Femur (tissue), 1 donor: ENCODE results near the gene HOXA4.

Experiments used
- DNase-seq: peaks from one replicate; pipeline ENCODE4 v3.0.0-alpha.2; 2017

HOXA4 gene

GRCh38 chr7:27146491-27147198, 16.1 kb upstream of the HOXA4 start:
- peak; percentile 23 for DNase-seq

DNA sequence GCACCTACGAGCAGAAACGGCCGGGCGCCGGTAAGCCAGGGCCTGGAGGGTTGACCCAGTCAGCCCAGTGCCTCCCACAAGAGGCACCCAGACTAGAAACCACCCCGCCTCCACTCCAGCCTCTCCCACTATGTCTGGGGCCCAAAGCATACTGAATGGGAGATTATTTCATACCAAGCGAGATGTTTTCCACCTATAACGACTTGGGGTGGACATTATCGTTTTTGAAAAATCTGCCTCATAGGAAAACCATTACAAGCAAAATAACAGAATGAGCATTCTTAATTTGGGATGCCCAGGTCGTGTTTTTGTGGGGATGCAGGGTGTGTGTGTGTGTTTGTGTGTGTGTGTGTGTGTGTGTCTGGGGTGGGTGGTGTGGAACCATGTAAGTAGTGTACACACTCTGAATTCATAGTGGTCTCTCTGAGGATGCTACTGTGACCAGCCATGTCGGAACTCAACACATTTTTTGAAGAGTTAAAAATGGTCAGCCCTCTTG, 15.4 kb upstream of the HOXA4 start:
- no peak for DNase-seq

GRCh38 chr7:27145165-27145913, 14.8 kb upstream of the HOXA4 start:
- peak; percentile 33 for DNase-seq

GRCh38 chr7:27144781-27145164, 14.2 kb upstream of the HOXA4 start:
- DNase-seq = peak; percentile 29

DNA sequence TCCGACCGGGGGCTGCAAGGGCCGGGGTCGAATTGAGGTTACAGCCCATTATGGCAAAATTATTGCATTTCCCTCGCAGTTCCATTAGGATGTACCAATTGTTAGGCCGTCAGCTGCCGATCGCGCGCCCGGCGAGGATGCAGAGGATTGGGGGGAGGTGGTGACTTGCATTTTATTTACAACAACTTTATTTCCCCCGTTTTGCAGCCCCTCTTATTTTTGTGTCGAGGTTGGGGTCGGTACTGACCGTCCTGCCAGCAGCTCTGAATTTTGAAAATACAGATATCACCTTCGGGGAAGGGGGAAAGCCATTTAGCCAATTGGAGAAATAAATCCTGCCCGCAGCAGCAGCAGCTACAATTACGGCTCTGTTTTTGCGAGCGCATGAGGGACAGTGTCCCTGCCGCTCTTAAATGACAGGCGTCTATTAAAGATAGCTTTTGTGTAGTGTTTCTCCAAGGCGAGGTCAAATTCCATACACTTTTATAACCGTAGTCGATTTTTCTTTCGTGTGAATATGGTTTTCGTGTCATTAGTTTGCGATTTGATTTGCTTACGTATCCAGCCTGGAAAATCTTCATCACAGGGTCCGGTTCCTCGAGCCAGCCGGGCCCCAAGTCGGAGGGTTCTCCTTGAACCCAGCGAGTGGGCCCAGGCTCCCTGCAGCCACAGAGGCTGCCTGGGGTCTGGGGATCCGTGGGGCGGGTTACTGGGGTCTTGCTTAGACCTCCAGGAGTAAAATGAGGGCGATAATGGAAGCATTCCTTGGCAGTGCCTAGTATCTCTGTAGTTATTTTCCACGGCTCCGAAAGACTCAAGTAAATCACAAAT, 13.6 kb upstream of the HOXA4 start:
- no peak for DNase-seq

DNA sequence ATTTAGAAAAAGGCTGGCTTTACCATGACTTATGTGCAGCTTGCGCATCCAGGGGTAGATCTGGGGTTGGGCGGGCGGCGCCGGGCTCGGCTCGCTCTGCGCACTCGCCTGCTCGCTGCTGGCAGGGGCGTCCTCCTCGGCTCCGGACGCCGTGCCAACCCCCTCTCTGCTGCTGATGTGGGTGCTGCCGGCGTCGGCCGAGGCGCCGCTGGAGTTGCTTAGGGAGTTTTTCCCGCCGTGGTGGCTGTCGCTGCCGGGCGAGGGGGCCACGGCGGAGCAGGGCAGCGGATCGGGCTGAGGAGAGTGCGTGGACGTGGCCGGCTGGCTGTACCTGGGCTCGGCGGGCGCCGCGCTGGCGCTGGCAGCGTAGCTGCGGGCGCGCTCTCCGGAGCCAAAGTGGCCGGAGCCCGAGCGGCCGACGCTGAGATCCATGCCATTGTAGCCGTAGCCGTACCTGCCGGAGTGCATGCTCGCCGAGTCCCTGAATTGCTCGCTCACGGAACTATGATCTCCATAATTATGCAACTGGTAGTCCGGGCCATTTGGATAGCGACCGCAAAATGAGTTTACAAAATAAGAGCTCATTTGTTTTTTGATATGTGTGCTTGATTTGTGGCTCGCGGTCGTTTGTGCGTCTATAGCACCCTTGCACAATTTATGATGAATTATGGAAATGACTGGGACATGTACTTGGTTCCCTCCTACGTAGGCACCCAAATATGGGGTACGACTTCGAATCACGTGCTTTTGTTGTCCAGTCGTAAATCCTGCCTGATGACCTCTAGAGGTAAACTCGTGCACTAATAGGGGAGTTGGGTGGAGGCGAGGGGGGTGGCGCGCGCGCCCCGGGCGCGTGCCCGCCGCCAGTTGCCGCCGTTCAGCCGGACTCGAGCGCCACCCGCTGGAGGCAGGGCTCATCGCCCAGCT, 12.7 kb upstream of the HOXA4 start, which contains the start of gene HOXA5:
Gene HOXA5 (minus strand): TSS at position 659 of the 927 bp plus-strand sequence. CDS start 74 bp downstream, at position 585.
- DNase-seq = peak; percentile 86

DNA sequence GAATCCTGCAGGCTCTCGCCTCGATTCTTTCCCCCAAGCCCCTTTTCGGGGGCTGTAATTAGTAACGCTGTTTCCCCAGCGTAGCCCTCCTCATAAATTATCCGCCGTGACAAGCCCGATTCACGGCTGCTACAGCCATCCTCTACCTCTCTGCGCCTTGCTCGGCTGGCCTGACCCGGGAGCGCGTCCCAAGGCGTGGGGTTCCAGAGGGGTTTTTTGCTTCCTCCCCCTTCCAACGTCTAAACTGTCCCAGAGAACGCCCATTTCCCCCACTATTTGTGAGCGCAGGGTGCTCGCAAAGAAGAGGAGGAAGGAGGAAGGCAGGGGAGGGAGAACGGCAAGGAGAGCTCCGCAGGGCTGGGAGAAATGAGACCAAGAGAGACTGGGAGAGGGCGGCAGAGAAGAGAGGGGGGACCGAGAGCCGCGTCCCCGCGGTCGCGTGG, 12.0 kb upstream of the HOXA4 start:
- no peak for DNase-seq

- DNase-seq = no peak
Measured at GRCh38 chr7:27141923-27142579, 11.5 kb upstream of the HOXA4 start.

DNA sequence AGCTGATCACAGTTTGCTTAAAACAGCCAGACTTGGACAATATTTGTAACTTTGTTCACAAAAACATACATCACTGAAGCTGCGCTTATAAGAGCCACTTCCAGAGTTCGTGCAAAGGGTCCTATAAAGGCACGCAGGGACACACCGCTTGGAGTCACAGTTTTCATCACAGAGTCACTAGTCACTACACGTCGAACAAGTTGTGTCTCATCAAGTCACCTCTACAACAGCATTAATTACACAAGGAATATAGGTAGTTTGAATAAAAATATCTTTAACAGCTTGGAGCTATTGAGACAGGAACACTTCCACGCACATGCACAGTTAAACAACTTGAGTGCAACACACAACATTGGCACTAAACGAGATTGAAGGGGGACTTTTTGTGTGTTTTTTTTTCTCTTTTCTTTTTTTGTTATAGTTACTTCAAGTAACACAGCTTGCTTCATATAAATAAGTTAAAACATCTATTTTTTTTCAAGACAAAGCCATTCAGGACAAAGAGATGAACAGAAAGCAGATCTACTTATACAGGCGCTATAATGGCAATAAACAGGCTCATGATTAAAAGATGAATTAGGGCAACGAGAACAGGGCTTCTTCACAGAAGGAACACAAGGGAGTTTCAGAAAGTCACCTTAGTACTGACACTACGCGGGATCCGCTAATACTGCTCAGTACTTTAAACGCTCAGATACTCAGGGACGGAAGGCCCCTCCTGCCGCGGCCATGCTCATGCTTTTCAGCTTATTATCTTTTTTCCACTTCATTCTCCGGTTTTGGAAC, 10.8 kb upstream of the HOXA4 start:
- no peak for DNase-seq

DNA sequence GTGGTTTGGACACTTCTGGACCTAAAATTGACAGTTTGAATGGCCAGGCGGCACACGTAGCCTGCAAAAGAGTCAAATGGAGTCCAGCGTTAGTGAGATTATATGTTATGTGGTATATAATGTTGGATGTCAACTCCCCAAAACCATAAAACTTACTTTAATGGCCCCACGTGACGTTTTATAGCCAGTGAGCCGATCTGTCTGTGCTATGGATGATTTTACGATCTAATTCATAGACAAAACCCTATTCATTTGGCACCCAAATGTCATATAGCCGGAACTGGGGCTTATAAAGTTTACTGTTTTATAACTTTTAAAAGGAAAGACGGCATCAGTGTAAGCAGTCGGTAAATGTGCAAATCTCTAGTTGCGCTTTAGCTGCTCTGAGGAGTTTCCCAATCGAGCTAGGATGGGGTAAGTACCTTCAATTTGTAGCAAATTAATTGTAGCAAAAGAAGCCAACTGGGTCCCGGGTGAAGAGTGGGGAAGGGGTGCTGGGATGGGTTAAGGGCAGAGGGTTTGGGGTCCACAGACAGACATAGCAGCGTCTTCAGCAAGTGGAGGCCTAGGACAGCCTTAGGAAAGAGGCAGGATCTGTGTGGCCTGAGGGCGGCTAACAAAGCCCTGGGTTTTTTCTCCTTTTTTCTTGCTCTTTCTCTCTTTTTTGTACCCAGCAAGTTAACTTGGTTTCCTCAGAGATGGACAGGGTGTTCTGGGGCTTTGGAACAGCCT, 9.7 kb upstream of the HOXA4 start:
- DNase-seq = no peak

DNA sequence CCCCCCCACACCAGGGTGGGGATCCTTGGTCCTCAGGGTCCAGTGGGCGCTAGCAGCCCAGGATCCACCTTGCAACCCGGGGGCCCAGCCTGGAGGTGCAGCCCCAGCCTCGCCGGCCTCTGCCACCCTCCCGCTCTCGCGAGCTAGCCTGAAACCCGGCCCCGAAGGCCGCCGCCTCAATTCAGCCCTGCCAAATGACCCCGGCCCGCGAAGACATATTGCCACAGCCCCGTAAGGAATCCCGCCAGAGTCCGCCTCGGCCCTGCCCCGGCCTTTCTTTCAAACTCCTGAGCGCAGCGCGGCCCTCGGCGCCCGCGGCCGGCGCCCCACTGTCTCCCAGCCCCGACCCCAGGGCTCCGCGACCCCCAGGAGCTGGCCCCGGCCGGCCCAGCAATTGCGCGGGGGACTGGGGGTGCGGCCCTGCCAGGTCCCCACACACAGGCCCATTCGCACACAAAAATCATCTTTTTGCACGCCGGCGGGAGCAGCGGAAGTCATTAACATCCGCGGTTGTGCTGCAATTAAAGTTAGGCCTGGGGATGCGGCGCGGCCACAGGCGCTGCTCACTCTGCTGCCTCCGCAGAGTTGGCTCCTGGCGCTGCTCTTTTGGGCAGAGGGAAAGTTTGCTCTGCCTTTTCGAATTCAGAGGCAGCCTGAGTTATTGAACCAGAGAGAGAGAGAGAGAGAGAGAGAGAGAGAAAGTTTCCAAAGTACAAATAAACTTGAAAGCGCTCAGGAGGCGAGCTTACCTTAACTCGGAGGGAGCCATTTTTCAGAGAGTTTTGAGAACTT, 9.0 kb upstream of the HOXA4 start:
- DNase-seq = no peak

- no peak for DNase-seq
Measured at GRCh38 chr7:27138985-27139333, 8.4 kb upstream of the HOXA4 start.

DNA sequence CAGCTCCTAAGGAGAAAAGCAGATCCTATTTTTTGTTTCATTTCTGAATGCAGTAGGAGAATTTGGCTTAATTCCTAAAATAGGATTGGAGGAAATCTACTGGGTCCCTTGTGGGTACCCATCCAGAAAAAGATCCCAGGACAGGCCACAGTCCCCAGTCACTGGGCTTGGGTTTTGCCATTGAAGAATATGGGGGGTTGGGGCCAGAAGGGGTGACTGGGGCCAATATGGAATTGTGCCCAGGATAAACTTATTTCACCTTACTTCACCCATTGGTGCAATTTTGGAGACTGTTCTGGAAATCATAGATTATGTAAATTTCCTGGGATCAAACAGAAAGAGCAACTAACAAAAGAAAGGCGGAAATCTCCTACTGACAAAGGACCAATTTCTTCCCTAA, 7.9 kb upstream of the HOXA4 start:
- no peak for DNase-seq

- no peak for DNase-seq
Measured at GRCh38 chr7:27137640-27138315, 7.2 kb upstream of the HOXA4 start.

DNA sequence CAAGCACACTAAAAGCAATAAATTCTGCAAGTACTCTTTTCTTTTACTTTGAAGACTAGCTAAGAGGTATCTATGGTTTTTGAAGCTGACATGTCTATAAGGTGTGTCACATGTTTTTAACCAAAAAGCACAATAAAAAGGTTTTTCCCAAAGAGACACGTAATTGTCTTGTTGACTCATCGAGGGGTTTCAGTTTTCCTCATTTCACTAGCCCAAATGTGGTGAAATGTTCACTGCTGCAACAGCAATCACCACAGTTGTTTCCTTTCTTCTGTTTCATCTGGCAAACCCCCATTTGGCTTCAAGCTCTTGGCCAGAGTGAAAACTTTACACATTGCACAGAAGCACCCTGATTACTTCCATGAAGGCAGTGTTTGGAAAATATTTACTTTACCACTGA, 3.8 kb upstream of the HOXA4 start:
- peak; percentile 57 for DNase-seq

GRCh38 chr7:27133409-27134231, 3.1 kb upstream of the HOXA4 start:
- DNase-seq = no peak

DNA sequence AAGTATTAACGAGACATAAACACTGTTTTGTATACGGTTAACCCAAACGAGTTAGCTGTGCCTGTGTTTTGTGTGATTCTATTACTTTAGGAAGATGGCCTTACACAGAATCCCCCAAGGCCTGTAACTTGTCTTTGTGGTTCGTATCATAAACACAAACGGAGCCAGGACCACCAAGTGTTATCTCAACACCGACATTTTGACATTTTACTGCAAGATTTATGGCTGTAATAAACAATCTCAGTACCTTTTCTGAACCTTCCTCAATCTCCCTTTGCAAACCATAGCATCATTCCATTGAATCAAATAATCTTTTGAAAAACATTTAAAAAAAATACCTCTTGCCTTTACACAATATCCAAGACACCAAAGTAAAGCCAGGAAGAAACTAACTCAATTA, 2.4 kb upstream of the HOXA4 start:
- DNase-seq = no peak

DNA sequence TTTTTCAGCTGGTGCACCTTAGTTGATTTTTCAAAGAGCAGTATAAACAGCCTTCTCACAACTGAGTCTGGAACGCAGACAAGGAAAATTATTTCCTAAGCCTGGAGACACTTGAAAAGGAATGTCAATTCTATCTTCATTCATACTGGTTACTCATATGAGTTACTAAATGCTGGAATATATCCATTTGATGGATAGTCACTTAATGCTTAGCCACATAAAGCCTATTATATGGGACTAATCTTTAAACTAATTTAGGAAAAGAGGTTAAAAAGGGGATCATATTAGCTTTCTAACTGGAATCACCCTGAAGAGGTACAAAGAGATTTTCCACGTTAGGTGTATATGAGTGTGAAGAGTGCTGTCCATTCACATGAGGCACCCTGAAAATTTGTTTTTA, 1.7 kb upstream of the HOXA4 start:
- no peak for DNase-seq
